HG03558 (cell line): ENCODE results near the gene LBX1.
"Not testable (repeated sequence)": the region's sequence is repeated elsewhere in the genome, so short reads cannot be mapped to it uniquely, and the experiment has no call there.

ENCODE experiments used
- ATAC-seq: cut with Tn5 transposase; IDR thresholded peaks from one replicate; pipeline ENCODE4 v1.9.1; 2021; ENCODE audit warnings: moderate number of reproducible peaks; ENCODE audit not compliant: unreplicated experiment; ENCODE audit errors: extremely low read depth

Gene LBX1

GRCh38 chr10:101215397-101216206 is 13.7 kb downstream of the LBX1 start:
- no peak for ATAC-seq

GRCh38 chr10:101214446-101215396 is 14.5 kb downstream of the LBX1 start:
- no peak for ATAC-seq

GRCh38 chr10:101208543-101208942 is 20.7 kb downstream of the LBX1 start:
- no peak for ATAC-seq

- ATAC-seq: no peak
Measured at GRCh38 chr10:101207026-101207425, 22.2 kb downstream of the LBX1 start.

- not testable (repeated sequence) for ATAC-seq
Measured at GRCh38 chr10:101202667-101203066, 26.6 kb downstream of the LBX1 start.

- not testable (repeated sequence) for ATAC-seq
Measured at GRCh38 chr10:101198326-101198977, 30.8 kb downstream of the LBX1 start.

GRCh38 chr10:101195921-101196320 is 33.3 kb downstream of the LBX1 start:
- no peak for ATAC-seq

- no peak for ATAC-seq
Measured at GRCh38 chr10:101189461-101190401, 39.5 kb downstream of the LBX1 start.

- no peak for ATAC-seq
Measured at GRCh38 chr10:101188942-101189341, 40.3 kb downstream of the LBX1 start.

- no peak for ATAC-seq
Measured at GRCh38 chr10:101183458-101184183, 45.6 kb downstream of the LBX1 start.

- no peak for ATAC-seq
Measured at GRCh38 chr10:101182936-101183335, 46.3 kb downstream of the LBX1 start.
